Fibroblast of gingiva (primary cell): ENCODE measurements around the gene ACSL3.
"Not testable (repeated sequence)": the region's sequence is repeated elsewhere in the genome, so short reads cannot be mapped to it uniquely, and the experiment has no call there.

Source experiments
- DNase-seq: peaks from one replicate; pipeline ENCODE4 v3.0.0-alpha.2; 2011; ENCODE audit warnings: low read depth

Gene ACSL3

DNA sequence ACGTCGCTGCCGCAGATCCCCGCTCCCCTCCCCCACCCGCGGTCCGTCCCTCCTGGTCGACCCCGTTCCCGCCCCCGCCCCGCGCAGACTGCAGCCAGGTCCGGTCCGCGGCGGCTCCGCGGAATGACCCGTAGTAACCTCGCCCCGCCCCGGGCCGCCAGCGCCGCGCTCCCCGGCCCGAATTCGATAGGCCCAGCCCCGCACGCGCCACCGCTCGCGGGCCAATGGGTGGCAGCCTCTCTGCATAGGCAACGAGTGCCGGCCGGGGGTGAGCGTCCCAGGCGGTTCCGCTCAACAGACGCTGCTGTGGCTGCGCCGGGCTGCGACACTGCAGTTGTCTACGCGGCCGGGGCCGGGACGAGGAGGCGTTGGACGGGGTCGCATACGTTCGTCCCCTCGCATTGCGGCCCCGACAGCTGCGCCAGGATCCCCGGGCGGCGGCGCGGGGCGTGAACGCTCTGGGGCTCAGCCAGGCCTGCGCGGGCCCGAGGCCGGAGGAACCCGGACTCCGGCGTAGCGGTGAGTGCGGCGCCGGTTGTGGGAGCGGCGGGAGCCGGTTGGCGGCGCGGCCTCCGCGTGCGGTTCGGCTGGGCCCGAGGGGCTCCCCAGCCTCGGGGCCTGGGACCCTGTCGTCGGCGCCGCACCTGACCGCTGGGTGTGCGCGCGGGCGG, at the start of gene ACSL3:
ACSL3 (plus strand) TSS at position 297 of the 671 bp plus-strand sequence. CDS start 47,737 bp downstream, outside the sequence.
- DNase-seq = peak; percentile 91

DNA sequence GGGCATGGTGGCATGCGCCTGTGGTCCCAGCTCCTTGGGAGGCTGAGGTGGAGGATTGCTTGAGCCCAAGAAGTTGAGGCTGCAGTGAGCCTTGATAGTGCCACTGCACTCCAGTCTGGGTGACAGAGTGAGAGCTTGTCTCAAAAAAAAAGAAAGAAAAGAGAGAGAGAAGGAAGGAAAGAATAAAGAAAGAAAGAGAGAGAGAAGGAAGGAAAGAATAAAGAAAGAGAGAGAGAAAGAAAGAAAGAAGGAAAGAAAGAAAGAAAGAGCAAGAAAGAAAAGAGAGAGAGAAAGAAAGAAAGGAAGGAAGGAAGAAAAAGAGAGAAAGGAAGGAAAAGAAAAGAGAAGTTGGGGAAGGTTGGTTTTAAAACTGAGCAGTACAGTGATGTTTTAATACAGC, 49.0 kb upstream of the ACSL3 start:
- DNase-seq = no peak

DNA sequence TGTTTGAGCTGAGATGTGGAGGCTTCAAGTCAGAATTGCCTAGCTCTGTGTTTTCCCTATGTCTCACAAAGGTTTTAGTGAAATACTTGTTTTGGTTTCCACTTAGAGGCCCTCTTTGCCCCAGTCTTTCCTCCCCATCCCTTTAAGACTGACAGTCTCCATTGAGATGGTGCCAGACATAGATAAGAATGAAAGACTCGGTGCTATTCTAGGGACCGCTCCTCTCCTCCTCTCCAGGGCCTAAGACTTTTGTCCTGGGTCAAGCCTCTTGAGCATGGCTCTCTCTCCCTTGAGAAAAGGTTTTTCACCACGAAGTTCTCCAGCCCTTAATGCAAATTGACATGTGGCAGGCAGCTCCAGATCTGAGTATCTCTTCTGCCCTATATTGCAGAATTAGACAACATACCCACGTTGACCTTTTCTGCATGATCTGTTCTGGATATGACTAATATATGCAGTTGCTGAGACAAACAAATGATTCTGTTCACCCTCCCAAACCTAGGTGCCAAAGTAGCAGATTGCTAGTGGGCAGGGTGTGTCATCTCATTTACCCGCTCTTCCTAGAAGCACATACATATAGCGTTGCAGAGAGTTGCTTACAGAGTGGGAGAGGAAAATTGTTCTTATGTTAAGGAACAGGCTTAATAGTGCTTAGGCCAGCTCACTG, 47.5 kb upstream of the ACSL3 start:
- no peak for DNase-seq

DNA sequence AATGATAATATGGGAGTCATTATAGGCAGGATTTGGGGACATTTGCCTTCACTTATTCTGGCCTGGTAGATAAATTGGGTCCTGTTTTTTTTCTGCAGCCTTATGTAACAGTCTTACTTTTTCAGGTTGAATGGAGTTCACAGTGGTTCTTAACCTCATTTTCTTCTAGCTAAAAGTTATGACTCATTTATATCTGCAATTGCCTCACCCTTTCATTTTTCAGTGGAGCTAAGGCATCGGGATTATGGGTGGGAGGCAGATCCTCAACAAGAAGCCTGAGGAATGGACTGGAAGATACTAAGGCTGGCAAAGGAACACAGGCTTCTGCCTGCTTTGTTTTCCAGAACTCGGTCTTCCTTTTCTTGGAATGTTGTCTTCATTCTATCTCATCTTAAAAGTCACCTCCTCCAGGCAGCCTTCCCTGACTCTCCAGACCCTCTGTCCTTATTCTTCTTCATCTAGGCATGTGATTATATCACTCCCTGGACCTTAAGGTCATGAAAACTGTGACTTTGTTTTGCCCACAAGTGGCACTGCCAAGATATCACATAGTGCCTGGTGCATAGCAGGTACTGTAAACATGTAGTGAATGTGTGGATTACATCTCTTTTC, 41.0 kb upstream of the ACSL3 start:
- DNase-seq = no peak

DNA sequence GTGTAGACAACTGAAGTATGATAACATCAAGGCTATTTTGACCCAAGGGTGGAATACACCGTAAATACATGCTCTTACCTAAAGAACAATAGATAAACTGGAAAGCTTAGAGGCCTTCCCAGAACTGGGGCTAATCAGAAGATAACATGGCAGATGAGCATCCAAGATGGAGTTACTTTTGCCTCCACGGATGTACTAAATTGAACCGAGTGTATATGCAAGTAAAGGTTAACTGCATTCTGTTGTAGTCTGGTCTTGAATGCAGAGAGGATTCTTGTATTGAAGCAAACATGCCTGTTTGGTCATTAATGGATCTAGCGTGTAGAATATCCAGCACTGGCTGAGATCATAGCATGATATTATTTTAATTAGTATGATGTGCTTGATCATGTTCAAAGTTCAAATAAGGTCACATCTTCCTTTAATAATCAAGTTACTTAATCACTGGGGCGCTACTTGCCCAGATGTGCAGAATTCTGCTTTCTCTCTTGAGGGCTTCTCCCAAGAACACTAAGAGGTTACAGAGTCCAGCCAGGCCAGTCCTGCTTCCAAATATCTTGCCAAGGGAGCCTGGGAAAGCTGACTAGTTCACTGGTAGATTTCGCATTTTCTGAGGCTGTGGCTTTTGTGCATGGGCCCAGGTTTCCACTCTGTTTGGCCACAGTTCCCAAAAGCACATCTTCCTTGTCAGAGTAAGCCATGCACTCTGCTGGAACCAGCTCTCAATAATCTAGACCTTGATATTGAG, 37.5 kb upstream of the ACSL3 start:
- peak; percentile 3 for DNase-seq

DNA sequence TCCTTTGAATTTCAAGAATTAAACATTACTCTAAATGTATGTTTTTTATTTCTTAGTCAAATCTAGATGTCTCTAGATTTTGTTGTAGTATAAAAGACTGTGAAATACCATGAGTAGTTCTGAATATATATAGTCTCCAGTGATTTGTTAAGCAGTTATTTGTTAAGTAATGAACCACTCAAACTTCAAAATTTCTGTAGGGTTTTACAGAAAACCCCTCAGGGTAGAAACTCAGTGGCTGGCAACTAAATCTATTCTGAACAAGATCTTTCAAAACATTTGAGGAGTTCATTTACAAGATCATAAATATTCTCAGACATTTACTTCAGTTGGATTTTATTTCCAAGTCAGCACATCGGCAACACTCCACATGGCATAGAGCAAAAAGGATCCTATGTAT, 35.8 kb upstream of the ACSL3 start:
- DNase-seq = no peak

DNA sequence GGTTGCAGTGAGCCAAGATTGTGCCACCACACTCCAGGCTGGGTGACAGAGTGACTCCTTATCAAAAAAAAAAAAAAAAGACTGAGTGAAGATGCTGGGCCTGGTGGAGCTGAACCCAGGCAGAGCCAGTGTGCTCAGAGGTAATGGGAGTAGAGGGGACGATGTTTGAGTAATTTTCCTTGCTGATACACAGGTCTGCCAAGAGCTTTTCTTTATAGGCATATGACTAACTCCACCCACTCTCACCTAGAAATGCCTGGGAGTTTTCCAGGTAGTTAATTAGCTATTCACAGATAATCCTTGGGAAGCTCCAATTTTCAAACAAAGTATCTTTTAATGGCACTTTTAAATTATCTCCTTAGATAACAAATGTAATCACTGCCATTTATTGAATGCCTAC, 33.4 kb upstream of the ACSL3 start:
- no peak for DNase-seq

DNA sequence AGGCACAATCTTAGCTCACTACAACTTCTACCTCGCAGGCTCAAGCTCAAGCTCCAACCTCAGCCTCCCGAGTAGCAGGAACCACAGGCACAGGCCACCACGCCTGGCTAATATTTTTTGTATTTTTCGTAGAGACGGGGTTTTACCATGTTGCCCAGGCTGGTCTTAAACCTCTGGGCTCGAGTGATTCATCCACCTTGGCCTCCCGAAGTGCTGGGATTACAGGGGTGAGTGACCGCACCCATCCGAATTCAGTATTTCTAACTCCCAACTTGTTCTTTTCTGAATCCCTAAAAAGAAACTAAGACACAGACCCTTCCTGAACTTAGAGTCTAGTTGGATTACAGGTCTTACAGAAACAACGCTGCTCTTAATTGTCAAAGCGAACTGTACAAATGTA, 32.3 kb upstream of the ACSL3 start:
- no peak for DNase-seq

DNA sequence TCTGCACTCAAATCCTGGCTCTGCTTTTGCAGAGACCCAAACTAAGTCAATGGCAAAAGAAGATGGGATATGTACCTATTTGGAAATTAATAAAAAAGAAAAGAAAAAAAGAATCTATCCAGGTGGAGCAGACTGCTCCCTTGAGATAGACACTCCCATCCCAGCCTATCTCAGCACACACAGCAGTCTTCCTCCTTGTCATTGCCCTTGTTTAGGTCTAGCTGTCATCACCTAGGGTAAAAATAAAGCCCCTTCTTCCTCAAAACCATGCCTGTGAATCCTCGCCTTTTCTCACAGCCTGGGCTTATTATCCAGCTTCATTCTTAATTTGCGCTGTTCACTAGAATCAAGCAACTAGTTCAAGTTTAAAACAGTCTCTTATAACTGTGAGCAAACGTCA, 30.7 kb upstream of the ACSL3 start:
- no peak for DNase-seq

DNA sequence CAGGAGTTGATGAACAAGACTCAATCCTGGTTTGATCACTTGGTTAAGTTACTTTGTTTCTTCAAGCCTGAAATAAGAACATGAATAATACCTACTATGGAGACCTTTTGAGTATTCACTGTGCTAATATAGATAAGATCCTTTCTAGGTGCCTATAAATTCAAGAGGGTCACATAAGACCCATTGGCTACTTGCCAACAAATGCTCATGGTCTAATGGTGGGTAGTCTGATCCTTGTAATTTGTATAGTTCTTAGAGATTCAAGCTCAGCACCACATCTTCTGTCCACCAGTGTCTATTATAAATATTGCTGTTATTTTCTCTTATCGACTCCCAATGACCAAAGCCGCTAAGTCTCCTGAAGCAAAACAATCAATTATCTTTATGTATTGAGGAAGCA, 27.4 kb upstream of the ACSL3 start:
- DNase-seq = no peak

DNA sequence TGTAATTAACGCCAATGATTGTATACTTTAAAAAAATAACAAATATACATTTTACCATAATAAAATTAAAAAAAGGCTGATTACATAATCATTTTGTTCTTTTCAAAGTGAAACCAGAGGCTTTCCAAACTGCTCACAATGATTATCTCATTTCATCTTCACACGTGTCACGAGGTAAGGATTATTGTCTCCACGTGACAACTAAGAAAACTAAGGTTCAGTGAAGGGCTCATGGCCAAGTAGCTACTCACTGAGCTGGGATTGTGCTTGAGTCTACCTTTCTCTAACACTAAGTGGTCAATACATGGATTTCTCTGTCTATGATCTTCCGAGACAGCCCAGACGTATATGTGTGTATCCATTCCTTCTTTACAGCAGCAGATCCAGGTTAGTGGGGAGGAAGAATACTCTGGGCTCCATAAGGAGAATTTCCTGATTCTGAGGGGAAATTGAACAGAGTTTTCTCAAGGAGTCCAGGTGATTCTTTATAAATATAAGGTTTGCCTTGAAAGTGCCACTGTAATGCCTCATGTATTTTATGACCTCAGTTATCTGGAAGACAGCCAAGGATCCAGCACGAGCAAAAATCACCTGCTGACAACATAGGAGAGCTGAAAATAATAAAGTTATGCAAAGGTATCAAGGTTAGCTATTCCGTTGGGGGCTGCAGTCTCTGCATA, 25.6 kb upstream of the ACSL3 start:
- no peak for DNase-seq

DNA sequence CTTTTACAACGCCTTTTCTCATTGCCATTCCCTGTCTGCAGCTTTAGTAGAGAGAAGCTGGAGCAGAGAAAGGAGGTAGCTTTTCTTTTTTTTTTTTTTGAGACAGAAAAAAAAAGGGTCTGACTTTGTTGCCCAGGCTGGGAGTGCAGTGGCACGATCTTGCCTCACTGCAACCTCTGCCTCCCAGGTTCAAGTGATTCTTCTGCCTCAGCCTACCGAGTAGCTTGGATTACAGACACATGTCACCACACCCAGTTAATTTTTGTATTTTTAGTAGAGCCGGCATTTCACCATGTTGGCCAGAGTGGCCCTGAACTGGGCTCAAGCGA, 25.0 kb upstream of the ACSL3 start:
- DNase-seq = no peak

DNA sequence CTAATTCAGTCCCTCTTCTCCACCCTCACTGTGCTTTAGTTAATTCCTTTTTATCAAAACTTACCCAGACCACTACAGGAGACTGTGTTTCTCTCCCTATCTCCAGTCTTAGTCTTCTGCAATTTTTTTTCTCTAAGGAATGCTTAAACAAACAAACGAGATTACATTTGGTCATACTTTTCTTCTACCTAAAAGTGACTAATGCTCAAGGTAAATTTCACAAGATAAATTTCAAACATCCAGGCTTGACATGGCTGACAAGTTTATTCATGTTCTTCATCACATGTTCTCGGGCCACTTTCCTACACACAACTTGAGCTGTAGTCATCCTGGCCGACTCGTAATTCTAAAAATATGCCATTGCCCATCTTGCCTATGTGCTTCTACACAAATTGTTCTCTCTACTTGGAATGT, 23.2 kb upstream of the ACSL3 start:
- no peak for DNase-seq

DNA sequence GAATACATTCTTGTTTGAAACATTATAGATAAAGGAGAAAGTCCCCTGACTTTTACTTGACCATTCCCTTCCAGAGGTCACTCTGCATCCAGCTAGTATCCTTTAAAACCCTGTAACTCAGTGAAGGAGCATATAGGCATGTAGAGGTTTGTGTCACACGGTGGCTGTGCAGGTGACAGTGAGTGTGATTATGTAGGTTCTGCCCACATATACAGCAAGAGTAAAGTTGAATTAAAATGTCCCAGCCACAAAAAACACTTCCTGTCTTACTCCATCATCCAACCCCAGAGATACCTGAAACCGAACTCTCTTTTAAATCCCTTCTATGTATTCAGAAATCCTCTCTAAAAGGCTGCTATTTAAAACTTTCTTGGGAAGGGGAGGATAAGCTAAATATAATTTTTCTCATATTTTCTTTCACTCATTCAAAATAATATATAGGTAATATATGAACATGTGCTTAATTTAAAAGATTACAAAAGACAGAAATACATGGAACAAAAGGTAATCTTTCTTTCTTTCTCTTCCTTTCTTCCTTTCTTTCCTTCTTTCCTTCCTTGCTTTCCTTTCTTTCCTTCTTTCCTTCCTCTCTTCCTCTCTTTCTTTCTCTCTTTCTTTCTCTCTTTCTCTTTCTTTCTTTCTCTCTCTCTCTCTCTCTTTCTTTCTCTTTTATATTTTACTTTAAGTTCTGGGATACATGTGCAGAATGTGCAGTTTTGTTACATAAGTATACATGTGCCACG, 20.6 kb upstream of the ACSL3 start:
- no peak for DNase-seq

DNA sequence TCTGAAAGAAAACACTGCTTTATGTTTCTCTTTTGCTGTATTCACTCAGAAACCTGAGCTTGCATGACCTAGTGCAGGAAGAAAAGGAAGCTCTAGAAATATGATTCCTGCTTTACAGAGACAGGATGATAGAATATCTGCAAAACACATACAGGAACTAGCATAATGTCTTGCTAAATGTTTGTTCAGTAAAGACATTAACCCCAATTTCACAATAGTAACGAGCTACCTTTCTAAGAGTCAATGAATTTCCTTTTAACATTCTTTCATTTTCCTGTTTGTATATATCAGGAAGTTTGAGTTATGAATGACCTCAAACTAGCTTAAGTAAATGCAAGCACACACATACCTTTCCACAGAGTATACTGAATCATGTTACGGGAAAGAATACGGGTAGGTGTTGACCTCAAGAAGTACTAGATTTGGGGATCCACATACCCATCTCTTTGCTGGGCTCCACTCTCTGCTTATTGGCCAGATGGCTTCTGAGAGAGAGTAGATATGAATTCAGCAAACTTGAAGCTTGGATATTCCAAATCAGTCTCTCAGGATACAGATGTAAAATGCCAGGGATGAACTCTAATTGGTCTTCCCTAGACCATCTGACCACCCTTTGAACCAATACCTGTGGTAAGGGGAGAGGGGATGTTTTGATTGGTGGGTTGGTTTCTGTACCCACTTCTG, 18.2 kb upstream of the ACSL3 start:
- peak; percentile 53 for DNase-seq

DNA sequence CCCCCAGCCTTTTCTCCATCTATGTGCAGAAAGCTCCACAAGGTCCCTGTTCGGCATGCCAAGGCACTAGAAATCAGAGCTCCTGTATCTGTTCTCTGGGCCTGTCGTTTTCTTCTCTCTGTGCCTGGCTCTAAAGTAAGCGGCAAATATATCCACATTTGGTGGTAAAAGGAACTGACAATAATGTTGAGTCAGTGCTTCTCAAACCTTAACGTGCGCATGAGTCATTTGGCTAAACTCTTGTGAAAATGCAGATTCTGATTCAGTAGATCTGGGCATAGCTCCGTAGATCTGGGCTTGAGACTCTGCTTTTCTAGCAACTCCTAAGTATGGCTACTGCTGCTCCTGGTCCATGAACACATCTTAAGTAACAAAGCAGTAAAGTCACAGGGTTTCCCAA, 16.5 kb upstream of the ACSL3 start:
- peak; percentile 86 for DNase-seq

DNA sequence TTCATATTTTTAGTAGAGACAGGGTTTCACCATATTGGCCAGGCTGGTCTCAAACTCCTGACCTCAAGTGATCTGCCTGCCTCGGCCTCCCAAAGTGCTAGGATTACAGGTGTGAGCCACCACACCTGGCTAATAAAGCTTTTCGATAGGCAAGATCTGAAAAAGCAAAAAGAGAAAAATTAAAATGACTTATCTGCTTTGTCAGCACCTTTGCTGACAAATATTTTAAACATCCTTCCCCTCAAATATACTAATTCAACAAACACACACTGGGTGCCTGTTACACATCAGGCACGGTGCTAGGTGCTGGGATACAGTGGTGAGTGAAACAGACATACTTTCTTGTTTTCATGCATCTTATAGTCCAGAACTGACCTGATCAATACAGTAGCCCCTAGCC, 15.5 kb upstream of the ACSL3 start:
- not testable (repeated sequence) for DNase-seq

DNA sequence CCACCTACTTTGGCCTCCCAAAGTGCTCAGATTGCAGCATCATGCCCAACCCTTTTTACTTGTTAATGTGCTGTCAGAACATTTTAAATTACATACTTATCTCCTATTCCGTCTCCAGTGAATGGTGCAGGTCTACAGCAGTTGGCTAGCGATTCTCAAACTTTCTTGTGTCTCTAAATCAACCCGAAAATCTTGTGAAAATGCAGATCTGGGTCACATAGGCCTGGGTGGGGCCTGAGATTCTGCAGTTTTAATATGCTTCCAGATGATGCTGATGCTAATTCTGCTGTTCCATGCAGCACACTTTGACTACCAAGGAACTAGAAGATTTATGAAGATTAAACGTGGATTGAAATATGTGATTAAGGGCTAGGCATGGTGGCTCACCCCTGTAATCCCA, 14.8 kb upstream of the ACSL3 start:
- no peak for DNase-seq

DNA sequence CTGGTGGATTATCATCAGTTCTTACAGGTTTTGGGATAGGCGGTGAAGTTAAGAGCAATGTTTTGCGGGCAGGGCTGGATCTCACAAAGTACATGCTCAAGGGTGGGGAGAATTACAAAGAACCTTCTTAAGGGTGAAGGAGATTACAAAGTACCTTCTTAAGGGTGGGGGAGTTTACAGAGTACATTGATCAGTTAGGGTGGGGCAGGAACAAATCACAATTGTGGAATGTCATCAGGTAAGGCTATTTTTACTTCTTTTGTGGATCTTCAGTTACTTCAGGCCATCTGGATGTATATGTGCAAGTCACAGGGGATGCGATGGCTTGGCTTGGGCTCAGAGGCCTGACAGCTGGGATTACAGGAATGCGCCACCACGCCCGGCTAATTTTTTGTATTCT, 12.8 kb upstream of the ACSL3 start:
- DNase-seq = not testable (repeated sequence)

DNA sequence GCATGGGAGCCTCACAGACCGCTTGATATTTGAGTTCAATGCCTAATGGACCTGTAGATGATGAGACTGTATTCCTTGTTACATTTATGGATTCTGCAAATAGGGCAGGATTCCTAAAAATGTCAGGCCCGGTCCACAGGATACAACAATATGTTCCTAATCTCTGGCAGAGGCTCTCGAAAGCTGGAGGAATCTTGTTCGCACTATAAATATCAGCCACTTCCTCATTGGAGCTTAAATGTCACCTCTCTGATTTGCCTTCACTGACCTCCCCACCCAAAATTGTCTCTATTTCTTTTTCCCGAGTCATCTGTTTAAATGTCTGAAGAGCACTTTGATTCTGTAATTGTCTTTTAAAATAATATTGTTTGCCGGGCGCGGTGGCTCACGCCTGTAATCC, 12.0 kb upstream of the ACSL3 start:
- DNase-seq = no peak

DNA sequence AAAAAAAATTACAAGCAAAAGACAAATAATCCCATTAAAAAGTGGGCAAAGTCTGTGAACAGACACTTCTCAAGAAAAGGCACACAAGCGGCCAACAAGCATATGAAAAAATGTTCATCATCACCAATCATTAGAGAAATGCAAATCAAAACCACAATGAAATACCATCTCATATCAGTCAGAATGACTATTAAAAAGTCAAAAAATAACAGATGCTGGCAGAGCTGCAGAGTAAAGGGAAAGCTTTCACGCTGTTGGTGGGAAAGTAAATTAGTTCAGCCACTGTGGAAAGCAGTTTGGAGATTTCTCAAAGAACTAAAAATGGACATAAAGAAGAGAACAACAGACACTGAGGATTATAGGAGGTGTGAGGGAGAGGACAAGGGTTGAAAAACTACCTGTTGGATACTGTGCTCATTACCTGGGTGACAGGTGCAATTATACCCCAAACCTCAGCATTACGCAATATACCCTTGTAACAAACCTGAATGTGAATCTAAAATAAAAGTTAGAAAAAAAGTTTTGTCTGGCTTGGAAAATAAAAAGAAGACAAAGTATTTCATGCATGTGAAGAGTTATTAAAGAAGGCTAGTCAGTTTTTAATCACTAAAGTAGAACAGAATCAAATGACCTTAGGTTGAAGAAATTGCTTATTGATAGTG, 8.7 kb upstream of the ACSL3 start:
- no peak for DNase-seq
